NCI-H2196 treated with DMSO at 0.1 percent for 48 hours (cell line): ENCODE data around the gene CEACAM3.

Experiments used
- DNase-seq: peaks from one replicate; lab custom pipeline; 2025; ENCODE audit not compliant: unreplicated experiment; lab: John Stamatoyannopoulos, UW

CEACAM3 gene

GRCh38 chr19:41843371-41843770 lies 47.0 kb downstream of the CEACAM3 start:
- no peak for DNase-seq

DNA sequence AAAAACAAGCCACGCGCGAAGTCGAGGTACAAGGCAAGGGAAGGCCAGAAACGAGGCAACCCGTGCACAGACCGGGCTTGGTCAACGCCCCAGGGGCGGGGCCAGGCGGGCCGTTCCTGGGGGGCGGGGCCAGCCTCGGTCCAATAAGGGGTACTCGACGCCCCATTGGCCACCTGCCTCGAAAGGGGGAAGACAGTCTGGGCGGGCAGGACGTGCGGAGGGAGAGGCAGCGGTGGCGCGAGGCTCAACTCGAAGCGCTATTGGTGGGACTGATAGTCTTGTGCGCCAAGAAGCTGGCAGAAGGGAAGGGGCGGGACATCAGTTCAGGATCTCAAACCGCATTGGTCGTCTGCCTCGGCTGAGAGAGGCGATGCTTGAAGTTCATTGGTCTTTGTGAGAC lies 48.2 kb downstream of the CEACAM3 start, which contains the start of gene LYPD4:
LYPD4 (minus strand) TSS at position 83 of the 400 bp plus-strand sequence. CDS start 5,398 bp downstream, outside the sequence.
- DNase-seq, result no peak

DNA sequence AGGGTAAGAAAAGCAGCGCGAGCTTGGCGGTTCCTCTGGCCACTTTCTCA lies 48.4 kb downstream of the CEACAM3 start, which contains the start of gene DMRTC2:
DMRTC2 (plus strand) TSS at position 42 of the 50 bp plus-strand sequence. CDS start 2,387 bp downstream, outside the sequence.
- no peak for DNase-seq

DNA sequence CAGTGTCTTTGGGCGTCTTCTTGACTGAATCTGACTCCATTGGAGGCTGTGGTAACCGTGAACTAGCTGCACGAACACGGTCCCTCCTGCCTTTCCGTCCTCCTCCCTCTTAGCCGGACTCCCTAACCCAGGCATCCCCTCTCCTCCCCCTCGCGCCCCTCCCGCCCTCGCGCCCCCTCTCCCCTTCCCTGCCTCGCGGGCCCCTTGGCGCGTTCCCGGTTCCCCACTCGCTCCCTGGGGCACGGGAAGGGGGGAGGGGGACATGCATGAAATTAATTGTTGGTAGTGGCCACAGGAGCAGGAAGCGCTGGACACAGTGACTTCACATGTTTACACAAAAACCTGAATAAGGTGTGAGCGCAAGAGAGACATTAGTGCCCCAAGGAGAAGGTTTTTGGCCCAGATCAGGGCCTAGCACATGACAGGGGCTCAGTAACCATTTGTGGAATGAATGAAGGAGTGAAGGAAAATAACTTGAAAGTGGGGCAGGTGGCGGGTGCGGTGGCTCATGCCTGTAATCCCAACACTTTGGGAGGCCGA lies 48.7 kb downstream of the CEACAM3 start:
- DNase-seq, result no peak

DNA sequence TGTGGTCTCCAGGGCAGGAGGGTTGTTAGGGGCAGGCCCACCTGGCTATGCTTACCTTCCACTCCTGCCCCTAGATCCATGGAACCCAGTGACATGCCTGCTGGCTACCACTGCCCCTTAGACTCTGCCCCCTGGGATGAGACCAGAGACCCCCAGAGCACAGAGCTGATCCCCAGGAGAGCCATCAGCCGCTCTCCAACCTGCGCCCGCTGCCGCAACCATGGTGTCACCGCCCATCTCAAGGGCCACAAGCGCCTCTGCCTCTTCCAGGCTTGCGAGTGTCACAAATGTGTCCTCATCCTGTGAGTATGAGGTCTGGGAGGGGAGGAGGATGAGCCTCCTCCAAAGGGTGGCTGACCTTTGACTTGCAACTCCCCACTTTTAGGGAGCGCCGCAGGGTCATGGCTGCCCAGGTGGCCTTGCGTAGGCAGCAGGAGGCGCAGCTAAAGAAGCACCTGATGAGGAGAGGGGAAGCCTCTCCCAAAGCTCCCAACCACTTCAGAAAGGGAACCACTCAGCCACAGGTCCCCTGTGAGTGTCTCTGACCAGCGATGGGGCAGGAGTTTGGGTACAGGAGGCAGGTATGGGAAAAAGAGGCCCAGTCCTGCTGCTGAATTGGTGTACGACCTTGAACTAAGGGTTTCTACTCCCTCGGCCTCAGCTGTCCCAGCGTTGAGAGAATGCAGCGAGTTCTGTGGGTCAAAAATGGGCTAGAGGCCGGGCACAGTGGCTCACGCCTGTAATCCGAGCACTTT lies 51.1 kb downstream of the CEACAM3 start:
- DNase-seq, result no peak

- DNase-seq, result no peak
These were observed 52.3 kb downstream of the CEACAM3 start for GRCh38 chr19:41848666-41849065.

DNA sequence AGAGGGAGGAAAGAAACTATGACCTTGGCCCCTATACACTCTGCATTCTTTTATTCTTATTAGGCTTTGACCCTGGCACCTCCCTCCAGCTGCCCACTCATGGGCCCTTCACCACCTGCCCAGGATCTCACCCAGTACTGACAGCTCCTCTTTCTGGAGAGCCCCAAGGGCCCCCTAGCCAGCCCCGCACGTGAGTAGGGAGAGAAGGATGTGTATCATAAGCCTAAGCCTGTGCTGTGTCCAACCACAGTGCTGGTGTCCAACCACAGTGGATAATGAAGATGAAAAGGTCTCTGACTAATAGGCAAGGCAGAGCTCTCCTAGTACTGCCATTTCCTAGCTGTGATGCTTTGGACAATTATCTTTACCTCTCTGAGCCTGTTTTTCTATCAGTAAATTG lies 52.7 kb downstream of the CEACAM3 start:
- DNase-seq, result no peak

DNA sequence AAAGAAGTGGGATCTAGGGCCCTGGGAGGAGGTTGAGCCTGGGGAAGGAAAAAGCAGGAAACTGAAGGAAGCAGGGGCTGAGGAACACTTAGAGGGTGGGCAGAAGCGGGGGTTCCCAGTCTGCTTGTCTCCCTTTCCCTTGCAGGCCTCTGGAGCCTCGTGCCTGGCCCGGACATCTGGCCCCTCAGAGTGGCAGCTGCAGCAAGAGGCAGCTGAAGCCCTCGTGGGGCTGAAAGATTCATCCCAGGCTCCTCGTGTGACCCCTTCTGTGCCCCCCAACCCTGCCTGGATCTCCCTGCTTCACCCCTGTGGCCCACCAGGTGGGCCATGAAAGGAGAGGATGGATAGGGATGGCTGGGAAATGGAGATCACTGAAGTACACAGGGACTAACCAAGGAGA lies 54.0 kb downstream of the CEACAM3 start:
- DNase-seq, result no peak

DNA sequence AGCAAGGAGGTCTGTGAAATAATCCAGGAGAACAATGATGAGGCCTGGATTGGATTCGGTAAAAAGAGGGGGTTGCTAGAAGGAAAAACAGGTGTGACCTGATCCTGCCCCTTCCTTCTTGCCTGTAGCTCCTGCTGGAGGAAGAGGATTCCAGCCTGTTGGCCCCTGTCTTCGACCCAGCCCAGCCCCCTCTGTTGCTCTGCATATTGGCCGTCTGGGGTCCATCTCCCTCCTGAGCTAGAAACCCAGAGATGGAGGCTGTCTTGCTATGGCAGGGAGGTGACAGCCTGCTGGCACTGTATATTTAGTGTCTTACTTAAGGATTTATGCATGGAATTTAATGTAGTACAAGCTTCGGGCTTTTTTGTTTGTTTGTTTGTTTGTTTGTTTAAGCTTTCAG lies 55.1 kb downstream of the CEACAM3 start:
- DNase-seq, result no peak

GRCh38 chr19:41853344-41853743 lies 57.0 kb downstream of the CEACAM3 start:
- DNase-seq, result no peak

- DNase-seq, result no peak
These were observed 57.4 kb downstream of the CEACAM3 start for GRCh38 chr19:41853768-41854167.

- no peak for DNase-seq
These were observed 62.8 kb downstream of the CEACAM3 start for GRCh38 chr19:41859213-41859617.

DNA sequence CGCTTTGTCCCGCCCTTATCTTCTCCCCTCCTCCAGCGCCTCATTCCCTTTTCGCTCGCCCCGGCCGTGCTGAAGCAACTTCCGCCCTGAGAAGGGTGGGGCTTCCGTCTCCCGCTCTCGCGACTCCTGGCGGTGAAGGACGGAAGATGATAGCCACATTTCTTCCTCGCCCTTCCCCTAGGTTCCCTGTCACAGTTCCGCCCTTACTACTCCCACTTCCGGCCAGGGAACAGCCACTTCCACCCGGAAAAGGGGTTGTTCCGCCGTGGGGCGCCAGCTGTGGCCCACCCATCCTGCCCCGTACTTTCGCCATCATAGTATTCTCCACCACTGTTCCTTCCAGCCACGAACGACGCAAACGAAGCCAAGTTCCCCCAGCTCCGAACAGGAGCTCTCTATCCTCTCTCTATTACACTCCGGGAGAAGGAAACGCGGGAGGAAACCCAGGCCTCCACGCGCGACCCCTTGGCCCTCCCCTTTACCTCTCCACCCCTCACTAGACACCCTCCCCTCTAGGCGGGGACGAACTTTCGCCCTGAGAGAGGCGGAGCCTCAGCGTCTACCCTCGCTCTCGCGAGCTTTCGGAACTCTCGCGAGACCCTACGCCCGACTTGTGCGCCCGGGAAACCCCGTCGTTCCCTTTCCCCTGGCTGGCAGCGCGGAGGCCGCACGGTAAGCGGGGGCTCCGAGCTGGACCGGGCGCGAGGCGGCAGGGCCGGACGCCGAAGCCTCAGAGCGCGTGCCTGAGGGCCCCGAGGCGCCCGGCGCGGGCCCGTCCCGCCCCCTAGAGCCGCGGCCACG lies 63.4 kb downstream of the CEACAM3 start, which contains the start of gene RPS19:
RPS19 (plus strand) TSS at position 638 of the 801 bp plus-strand sequence. CDS start 520 bp downstream, outside the sequence.
- DNase-seq, result peak; percentile 97

DNA sequence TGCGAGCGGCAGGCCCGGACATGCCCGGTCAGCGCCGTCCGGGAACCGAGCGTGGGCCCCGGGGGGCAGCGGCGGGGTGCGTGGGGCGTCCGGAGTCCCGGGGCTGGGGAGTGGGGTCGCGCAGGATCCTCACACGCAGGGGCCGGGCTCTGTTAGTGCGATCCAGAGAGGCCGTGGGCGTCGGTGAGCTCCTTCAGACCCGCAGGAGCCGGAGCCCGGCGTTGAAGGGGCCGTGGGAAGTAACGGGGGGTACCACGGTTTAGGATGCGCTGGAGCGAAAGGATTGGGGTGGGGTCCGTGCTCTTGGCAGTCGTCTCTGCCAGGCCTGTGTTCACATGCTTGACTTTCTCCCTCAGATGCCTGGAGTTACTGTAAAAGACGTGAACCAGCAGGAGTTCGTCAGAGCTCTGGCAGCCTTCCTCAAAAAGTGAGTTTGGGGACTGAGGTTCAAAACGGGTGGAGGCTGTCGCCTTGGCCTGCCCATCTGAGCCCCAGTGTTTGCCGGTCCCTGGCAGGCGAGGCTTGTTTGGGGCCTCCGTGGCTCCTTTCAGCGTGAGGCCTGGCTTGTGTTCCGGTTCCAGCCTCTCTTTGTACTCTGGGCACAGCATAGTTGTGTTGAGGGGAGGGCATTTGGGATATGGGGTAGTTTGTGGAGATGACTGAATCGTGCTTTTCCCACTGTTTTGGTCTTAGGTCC lies 64.2 kb downstream of the CEACAM3 start:
- DNase-seq, result no peak
